Measurements from ENCODE around the gene CHRNG. TPM values are rescaled to one million over a fixed set of nuclear protein-coding genes. Genes with fewer than 3 reads are reported as not detected.

CHRNG gene
- total and polyA plus RNA-seq, 7 donors, result not detected

- Histone ChIP-seq H3K36me3 (no peaks in the 10 kb centered on the region), H3K4me3 (no peak overlapping the region), H3K27ac (no peak overlapping the region), H3K9me3 (peaks cover 0 to 7% (median 0%) of the 10 kb centered on the region in 4 donors), H3K27me3 (peaks cover 3 to 52% (median 35%) of the 10 kb centered on the region in 3 donors), H3K4me1 (no peaks in the 10 kb centered on the region)
- 70 to 85% methylated on average over 17 of the region's 17 CpGs for WGBS, 2 donors
- intact Hi-C loops (cut with DNase I), result no loop called here
- TF ChIP-seq EP300 (IDR thresholded peaks at IDR 0.05) (no peak), POLR2AphosphoS5 (IDR thresholded peaks at IDR 0.05) (no peak), POLR2A (IDR thresholded peaks at IDR 0.05) (no peak)
- TF ChIP-seq, protein P1, sequence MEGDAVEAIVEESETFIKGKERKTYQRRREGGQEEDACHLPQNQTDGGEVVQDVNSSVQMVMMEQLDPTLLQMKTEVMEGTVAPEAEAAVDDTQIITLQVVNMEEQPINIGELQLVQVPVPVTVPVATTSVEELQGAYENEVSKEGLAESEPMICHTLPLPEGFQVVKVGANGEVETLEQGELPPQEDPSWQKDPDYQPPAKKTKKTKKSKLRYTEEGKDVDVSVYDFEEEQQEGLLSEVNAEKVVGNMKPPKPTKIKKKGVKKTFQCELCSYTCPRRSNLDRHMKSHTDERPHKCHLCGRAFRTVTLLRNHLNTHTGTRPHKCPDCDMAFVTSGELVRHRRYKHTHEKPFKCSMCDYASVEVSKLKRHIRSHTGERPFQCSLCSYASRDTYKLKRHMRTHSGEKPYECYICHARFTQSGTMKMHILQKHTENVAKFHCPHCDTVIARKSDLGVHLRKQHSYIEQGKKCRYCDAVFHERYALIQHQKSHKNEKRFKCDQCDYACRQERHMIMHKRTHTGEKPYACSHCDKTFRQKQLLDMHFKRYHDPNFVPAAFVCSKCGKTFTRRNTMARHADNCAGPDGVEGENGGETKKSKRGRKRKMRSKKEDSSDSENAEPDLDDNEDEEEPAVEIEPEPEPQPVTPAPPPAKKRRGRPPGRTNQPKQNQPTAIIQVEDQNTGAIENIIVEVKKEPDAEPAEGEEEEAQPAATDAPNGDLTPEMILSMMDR (IDR thresholded peaks at IDR 0.05), result no peak
- DNase-seq, result peak; percentile 56
Observed at GRCh38 chr2:232540441-232541041, 1.0 kb downstream of the CHRNG start.

DNA sequence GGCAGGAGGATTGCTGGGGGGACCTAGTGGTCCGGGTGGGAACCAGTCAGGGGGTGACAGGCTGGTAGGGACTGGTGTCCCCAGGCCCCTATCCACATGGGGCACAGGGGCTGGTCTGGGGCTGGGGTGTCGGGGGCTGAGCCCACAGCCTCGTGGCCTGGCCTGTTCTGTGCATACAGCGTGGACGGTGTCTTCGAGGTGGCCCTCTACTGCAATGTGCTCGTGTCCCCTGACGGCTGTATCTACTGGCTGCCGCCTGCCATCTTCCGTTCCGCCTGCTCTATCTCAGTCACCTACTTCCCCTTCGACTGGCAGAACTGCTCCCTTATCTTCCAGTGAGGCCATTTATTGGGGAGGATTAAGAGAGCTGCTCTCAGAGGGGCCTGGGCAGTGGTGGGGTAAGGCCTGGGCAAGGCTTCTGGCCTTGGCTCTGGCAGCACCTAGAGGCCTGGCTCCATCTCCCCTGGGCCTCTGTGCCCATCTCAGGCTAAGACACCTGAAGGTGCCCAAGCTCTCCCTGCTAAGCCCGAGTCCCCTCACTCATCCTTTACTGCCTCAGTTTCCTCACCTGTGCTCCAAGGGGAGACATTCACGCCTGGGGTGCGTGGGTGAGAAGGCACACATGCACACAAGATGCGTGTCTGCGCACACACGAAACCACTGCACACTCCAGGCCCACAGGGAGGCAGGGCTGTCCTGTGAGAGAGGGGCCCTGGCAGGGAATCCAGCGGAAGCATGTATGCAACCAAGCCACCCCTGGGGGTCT, 1.9 kb downstream of the CHRNG start:
- Histone ChIP-seq H3K4me1 (no peaks in the 10 kb centered on the region), H3K9me3 (peaks cover 0 to 2% (median 0%) of the 10 kb centered on the region in 4 donors), H3K27ac (no peak overlapping the region), H3K27me3 (peaks cover 3 to 44% (median 30%) of the 10 kb centered on the region in 3 donors), H3K36me3 (no peaks in the 10 kb centered on the region), H3K4me3 (no peak overlapping the region)
- TF ChIP-seq, protein P1 (IDR thresholded peaks at IDR 0.05), result no peak
- TF ChIP-seq EP300 (IDR thresholded peaks at IDR 0.05), result no peak
- TF ChIP-seq POLR2AphosphoS5 (IDR thresholded peaks at IDR 0.05), result no peak
- no peak for TF ChIP-seq POLR2A (IDR thresholded peaks at IDR 0.05)
- peak; percentile 34 for DNase-seq
- 61 to 66% methylated on average over 19 of the region's 19 CpGs for WGBS, 2 donors
- intact Hi-C loops (cut with DNase I), result no loop called here

DNA sequence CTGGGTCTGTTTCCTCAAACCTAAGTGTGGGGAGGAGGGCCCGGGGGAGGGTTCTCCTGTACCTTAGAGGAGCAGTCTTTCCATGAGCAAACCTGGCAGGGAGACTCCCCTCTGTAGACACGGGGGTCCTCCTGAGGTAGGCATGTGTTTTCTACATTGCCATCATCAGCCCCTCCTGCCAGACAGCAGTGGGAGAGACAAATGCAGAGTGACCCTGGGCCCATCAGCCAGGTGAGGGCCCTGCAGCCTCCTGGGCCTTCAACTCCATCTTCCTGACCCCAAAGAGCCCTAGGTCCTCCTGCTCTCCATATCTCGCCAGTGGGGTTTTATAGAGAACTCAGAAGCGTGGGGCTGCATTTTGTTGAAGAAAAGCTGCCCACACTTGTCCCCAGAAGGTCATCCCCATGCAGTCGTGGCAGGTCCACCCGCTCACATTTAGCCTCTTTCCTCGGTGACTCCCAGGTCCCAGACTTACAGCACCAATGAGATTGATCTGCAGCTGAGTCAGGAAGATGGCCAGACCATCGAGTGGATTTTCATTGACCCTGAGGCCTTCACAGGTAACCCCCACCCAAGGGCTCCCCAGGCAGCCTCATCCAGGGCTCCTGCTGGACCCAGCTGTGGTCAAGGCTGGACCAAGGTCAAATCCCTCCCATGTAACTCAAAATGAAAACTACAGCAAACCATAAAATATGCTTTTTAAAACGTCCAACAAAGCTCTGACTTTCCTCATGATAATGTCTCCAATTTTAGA, 2.6 kb downstream of the CHRNG start:
- Histone ChIP-seq H3K27me3 (peaks cover 3 to 36% (median 25%) of the 10 kb centered on the region in 3 donors), H3K9me3 (no peaks in the 10 kb centered on the region), H3K36me3 (no peaks in the 10 kb centered on the region), H3K27ac (no peak overlapping the region), H3K4me3 (no peak overlapping the region), H3K4me1 (no peaks in the 10 kb centered on the region)
- 53 to 68% methylated on average over 9 of the region's 9 CpGs for WGBS, 2 donors
- peak; percentile 50 for DNase-seq
- intact Hi-C loops (cut with DNase I), result no loop called here
- TF ChIP-seq POLR2A (IDR thresholded peaks at IDR 0.05) (no peak), POLR2AphosphoS5 (IDR thresholded peaks at IDR 0.05) (no peak), EP300 (IDR thresholded peaks at IDR 0.05) (no peak)
- TF ChIP-seq, protein P1 (IDR thresholded peaks at IDR 0.05), result no peak

DNA sequence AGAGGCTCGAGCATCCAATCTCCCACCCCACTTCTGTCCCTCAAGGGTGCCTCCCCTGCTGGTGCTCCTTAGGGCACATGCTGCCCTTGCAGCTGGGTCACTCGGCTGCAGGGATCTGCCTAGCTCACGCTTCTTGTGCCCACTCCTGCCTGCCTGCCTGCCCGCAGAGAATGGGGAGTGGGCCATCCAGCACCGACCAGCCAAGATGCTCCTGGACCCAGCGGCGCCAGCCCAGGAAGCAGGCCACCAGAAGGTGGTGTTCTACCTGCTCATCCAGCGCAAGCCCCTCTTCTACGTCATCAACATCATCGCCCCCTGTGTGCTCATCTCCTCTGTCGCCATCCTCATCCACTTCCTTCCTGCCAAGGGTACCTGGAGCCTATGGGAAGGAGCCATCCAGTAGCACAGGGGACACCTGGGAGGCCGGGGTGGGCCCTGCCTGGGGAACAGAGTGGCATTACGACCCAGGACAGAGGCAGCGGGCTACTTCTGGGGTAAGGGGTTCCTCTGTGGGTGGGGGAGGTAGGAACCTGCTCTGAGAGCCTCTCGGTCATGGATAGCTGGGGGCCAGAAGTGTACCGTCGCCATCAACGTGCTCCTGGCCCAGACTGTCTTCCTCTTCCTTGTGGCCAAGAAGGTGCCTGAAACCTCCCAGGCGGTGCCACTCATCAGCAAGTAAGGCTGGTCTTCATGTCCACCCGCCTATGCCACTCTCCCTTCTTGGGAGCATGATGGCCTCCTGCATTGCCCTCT, 3.4 kb downstream of the CHRNG start:
- Histone ChIP-seq H3K4me1 (no peaks in the 10 kb centered on the region), H3K9me3 (no peaks in the 10 kb centered on the region), H3K27me3 (peaks cover 3 to 29% (median 17%) of the 10 kb centered on the region in 3 donors), H3K36me3 (no peaks in the 10 kb centered on the region), H3K27ac (no peak overlapping the region), H3K4me3 (no peak overlapping the region)
- peak; percentile 53 for DNase-seq
- TF ChIP-seq, protein P1 (IDR thresholded peaks at IDR 0.05), result no peak
- TF ChIP-seq EP300 (IDR thresholded peaks at IDR 0.05) (no peak), POLR2AphosphoS5 (IDR thresholded peaks at IDR 0.05) (no peak), POLR2A (IDR thresholded peaks at IDR 0.05) (no peak)
- intact Hi-C loops (cut with DNase I), result no loop called here
- 91 to 92% methylated on average over 20 of the region's 20 CpGs for WGBS, 2 donors

Data from sigmoid colon (tissue), 7 donors.